Smooth muscle cell of the coronary artery (primary cell): ENCODE results near the gene ZSCAN4. TPM values are rescaled to one million over a fixed set of nuclear protein-coding genes. Genes with fewer than 3 reads are reported as not detected.

ENCODE experiments used
- total RNA-seq: library from RNA; depleted of rRNA; stranded (reverse); fragments of >200 nt; gene quantifications from 2 replicates; pipeline ENCODE4 v1.2.3, GENCODE V29; 2014; ENCODE audit warnings: low replicate concordance

The ZSCAN4 gene, protein sequence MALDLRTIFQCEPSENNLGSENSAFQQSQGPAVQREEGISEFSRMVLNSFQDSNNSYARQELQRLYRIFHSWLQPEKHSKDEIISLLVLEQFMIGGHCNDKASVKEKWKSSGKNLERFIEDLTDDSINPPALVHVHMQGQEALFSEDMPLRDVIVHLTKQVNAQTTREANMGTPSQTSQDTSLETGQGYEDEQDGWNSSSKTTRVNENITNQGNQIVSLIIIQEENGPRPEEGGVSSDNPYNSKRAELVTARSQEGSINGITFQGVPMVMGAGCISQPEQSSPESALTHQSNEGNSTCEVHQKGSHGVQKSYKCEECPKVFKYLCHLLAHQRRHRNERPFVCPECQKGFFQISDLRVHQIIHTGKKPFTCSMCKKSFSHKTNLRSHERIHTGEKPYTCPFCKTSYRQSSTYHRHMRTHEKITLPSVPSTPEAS
- total RNA-seq = not detected in 2 replicates

DNA sequence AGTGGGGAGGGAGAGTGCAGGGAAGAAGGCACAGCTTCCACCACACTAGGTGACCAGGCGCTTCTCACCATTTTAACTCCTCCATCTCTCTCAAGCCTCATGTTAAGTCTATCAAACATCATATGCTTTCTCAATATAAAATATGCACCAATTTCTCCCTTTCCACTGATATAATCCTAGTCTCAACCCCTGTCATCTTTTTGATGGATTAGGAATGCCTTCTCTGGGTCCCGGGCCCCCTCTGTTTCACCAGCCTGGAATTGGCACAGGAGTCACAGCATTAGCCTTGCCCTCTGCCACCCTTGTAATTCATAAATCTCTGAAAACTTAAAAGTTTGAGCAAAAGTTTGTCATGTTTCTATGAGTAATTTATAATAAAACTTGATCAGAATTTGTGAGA lies at the start of gene ZSCAN4:
ZSCAN4 (plus strand) TSS at position 301 of the 400 bp plus-strand sequence. CDS start 7,211 bp downstream, outside the sequence.

DNA sequence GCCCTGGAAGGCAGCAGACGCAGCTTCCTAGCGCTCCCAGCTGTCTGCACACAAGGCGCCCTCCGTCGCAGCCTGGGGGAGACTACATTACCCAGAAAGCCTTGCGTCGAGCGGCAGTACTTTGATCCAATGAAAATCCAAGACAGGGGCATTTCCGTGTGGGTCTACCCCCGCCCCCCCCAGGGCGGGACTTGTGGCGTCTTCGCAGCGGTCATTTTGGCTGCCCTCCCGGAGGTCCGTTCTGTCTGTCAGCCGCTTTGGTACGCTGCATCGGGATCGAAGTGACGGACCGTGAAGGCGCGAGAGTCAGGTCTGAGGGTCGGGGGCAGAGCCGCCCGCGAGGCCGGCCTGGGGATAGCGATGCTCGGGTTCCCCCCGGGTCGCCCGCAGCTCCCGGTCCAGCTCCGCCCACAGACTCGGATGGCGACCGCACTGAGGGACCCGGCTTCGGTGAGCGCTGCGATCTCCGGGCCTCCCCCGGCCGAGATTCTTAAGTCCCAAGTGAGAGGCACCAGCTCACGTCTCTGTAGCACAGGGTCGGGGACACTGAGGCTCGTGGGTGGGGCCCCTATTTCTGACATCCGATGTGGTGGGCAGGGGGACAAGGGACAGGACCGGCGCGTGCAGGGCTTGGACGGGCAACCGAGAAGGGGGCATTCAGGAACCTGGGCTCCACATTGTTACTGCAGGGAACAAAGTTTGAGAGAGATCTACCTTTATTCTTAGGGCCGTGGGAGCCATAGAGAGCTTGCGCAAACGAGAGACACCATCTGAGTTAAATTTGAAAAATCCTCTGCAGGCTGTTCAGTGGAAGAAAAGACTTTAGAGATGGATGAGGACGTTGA lies 35.5 kb upstream of the ZSCAN4 start, which contains the start of gene ZNF211:
ZNF211 (plus strand) TSS at position 182 of the 845 bp plus-strand sequence; CDS start at position 361, 179 bp downstream.

DNA sequence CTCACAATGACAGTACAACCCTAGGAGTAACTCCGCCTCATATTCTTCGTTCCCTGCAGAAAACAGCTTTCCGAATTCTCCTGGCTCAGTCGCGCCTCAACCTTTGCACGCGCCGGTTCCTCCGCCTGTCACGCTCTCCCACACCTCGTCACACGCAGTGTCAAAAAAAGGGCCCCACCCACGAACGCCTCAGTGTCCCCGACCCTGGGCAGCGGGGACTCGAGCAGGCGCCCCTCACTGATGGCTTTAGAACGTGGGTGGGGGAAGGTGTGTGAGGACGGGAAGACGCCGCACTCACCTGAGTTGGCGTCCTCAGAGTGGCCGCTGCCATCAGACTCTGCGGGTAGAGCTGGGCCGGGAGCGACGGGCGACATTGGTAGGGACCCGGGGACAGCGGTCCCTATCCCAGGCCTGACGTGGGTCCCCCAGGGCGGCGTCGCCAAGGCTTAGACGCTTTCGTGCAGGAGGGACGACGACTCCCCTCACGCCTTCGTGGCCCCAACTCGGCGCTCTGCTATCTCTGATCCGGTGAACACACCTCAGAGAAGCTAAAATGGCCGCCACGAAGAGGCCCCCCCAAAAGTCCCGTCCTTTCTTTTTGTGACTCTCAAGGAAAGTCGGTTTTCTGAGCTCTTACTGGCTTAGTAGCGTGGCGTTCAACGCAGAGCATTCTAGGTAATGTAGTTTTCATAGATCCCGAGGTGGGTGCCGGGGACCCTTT lies 40.1 kb downstream of the ZSCAN4 start, which contains the start of gene ZNF154:
ZNF154 (minus strand) TSS at position 564 of the 721 bp plus-strand sequence; CDS start at position 331, 233 bp downstream.

Other genes with a start within 250 kb of the ZSCAN4 start
- 8.2 and 17.4 TPM in 2 replicates for gene ZNF749, start 233.6 kb upstream of the ZSCAN4 start, total RNA-seq
- 0.23 and 0.30 TPM in 2 replicates for gene VN1R1, start 211.8 kb upstream of the ZSCAN4 start, total RNA-seq
- 13.1 and 25.6 TPM in 2 replicates for gene ZNF772, start 191.4 kb upstream of the ZSCAN4 start, total RNA-seq
- 8.2 and 23.2 TPM in 2 replicates for gene ZNF419, start 181.2 kb upstream of the ZSCAN4 start, total RNA-seq
- gene ZNF773, start 169.0 kb upstream of the ZSCAN4 start, total RNA-seq = 9.1 and 27.1 TPM in 2 replicates
- gene ZNF549, start 141.6 kb upstream of the ZSCAN4 start, total RNA-seq = 4.1 and 9.5 TPM in 2 replicates
- gene ZNF550, start 109.1 kb upstream of the ZSCAN4 start, total RNA-seq = 5.0 and 10.6 TPM in 2 replicates
- 4.8 and 6.3 TPM in 2 replicates for gene ZNF416, start 90.0 kb upstream of the ZSCAN4 start, total RNA-seq
- 4.6 and 11.3 TPM in 2 replicates for gene ZIK1, start 84.8 kb upstream of the ZSCAN4 start, total RNA-seq
- gene ZNF530, start 69.0 kb upstream of the ZSCAN4 start, total RNA-seq = 0.70 and 4.1 TPM in 2 replicates
- gene ZNF134, start 54.7 kb upstream of the ZSCAN4 start, total RNA-seq = 12.3 and 25.0 TPM in 2 replicates
- 10.9 and 13.9 TPM in 2 replicates for gene ZNF211, start 35.8 kb upstream of the ZSCAN4 start, total RNA-seq
- gene ZNF551, start 13.0 kb downstream of the ZSCAN4 start, total RNA-seq = 4.0 and 7.0 TPM in 2 replicates
- gene ZNF154, start 40.3 kb downstream of the ZSCAN4 start, total RNA-seq = 4.4 and 4.9 TPM in 2 replicates
- 9.6 and 11.1 TPM in 2 replicates for gene ZNF671, start 58.7 kb downstream of the ZSCAN4 start, total RNA-seq
- 11.8 and 17.5 TPM in 2 replicates for gene ZNF776, start 77.9 kb downstream of the ZSCAN4 start, total RNA-seq
- gene ZNF586, start 100.7 kb downstream of the ZSCAN4 start, total RNA-seq = 12.6 and 15.9 TPM in 2 replicates
- gene ZNF552, start 146.0 kb downstream of the ZSCAN4 start, total RNA-seq = 3.4 and 3.7 TPM in 2 replicates
- 13.1 and 17.8 TPM in 2 replicates for gene ZNF587B, start 161.4 kb downstream of the ZSCAN4 start, total RNA-seq
- 16.4 and 25.2 TPM in 2 replicates for gene ZNF587, start 180.9 kb downstream of the ZSCAN4 start, total RNA-seq
- 7.5 and 7.7 TPM in 2 replicates for gene ZNF814, start 220.1 kb downstream of the ZSCAN4 start, total RNA-seq
- 18.7 and 22.5 TPM in 2 replicates for gene ZNF417, start 247.7 kb downstream of the ZSCAN4 start, total RNA-seq